ENCODE results near the gene CARMIL3. TPM values are rescaled to one million over a fixed set of nuclear protein-coding genes. Genes with fewer than 3 reads are reported as not detected.
A peak's percentile ranks its signal among the peaks of the same experiment; 100 is the strongest.

Gene CARMIL3
- polyA plus RNA-seq, 1 experiment = not detected

GRCh38 chr14:24052656-24053547 lies 1.1 kb downstream of the CARMIL3 start:
- DNase-seq (ENCODE audit: low read depth, low spot score) = no peak
- CTCF ChIA-PET = interaction anchor here (1.0 to 4.0 kb wide), 4 partner anchors 17 to 257 kb away, joined by 3 to 20 read pairs (median 8); partner anchors contain the start of gene LTB4R2
- TF ChIP-seq CTCF (IDR thresholded peaks at IDR 0.05; ENCODE audit: low read depth, low read length) = no peak
- POLR2A ChIA-PET = interaction anchor here (1.1 kb wide), 1 partner anchor 41 kb away, joined by 3 read pairs; the partner anchor contains the start of gene PCK2
- Histone ChIP-seq H3K27me3 (ENCODE audit: control insufficient read depth, insufficient read depth, low read length) (peaks cover 36% of the 10 kb centered on the region), H3K4me3 (ENCODE audit: low read depth, low read length) (peak overlapping the region; percentile 60; the same call in 1 of the 2 replicates), H3K9me3 (ENCODE audit: control insufficient read depth, insufficient read depth, low read length) (no peaks in the 10 kb centered on the region), H3K27ac (ENCODE audit: low read depth, low read length) (no peak overlapping the region)

- Histone ChIP-seq H3K4me3 (ENCODE audit: low read depth, low read length) (no peak overlapping the region), H3K9me3 (ENCODE audit: control insufficient read depth, insufficient read depth, low read length) (no peaks in the 10 kb centered on the region), H3K27ac (ENCODE audit: low read depth, low read length) (no peak overlapping the region), H3K27me3 (ENCODE audit: control insufficient read depth, insufficient read depth, low read length) (peaks cover 39% of the 10 kb centered on the region)
- no peak for TF ChIP-seq CTCF (IDR thresholded peaks at IDR 0.05; ENCODE audit: low read depth, low read length)
- CTCF ChIA-PET = interaction anchor here (0.9 to 4.0 kb wide), 3 partner anchors 37 to 53 kb away, joined by 3 to 20 read pairs (median 3); no protein-coding TSS in a partner anchor
- POLR2A ChIA-PET = interaction anchor here (0.6 kb wide), 1 partner anchor 51 kb away, joined by 5 read pairs; no protein-coding TSS in a partner anchor
- no peak for DNase-seq (ENCODE audit: low read depth, low spot score)
Observed at GRCh38 chr14:24053548-24054323, 1.9 kb downstream of the CARMIL3 start.

- POLR2A ChIA-PET = interaction anchor here (0.6 kb wide), 1 partner anchor 50 kb away, joined by 5 read pairs; no protein-coding TSS in a partner anchor
- Histone ChIP-seq H3K27ac (ENCODE audit: low read depth, low read length) (no peak overlapping the region), H3K4me3 (ENCODE audit: low read depth, low read length) (no peak overlapping the region), H3K27me3 (ENCODE audit: control insufficient read depth, insufficient read depth, low read length) (peaks cover 39% of the 10 kb centered on the region), H3K9me3 (ENCODE audit: control insufficient read depth, insufficient read depth, low read length) (no peaks in the 10 kb centered on the region)
- CTCF ChIA-PET = interaction anchor here (0.9 to 4.0 kb wide), 3 partner anchors 36 to 52 kb away, joined by 3 to 20 read pairs (median 3); no protein-coding TSS in a partner anchor
- TF ChIP-seq CTCF (IDR thresholded peaks at IDR 0.05; ENCODE audit: low read depth, low read length) = no peak
- DNase-seq (ENCODE audit: low read depth, low spot score) = no peak
Observed at GRCh38 chr14:24054324-24054641, 2.5 kb downstream of the CARMIL3 start.

GRCh38 chr14:24054646-24055045 lies 2.8 kb downstream of the CARMIL3 start:
- no peak for TF ChIP-seq CTCF (IDR thresholded peaks at IDR 0.05; ENCODE audit: low read depth, low read length)
- Histone ChIP-seq H3K27ac (ENCODE audit: low read depth, low read length) (no peak overlapping the region), H3K4me3 (ENCODE audit: low read depth, low read length) (no peak overlapping the region), H3K27me3 (ENCODE audit: control insufficient read depth, insufficient read depth, low read length) (peaks cover 39% of the 10 kb centered on the region), H3K9me3 (ENCODE audit: control insufficient read depth, insufficient read depth, low read length) (no peaks in the 10 kb centered on the region)
- ChIA-PET CTCF (interaction anchor here (0.9 to 4.0 kb wide), 3 partner anchors 36 to 52 kb away, joined by 3 to 20 read pairs (median 3); no protein-coding TSS in a partner anchor), POLR2A (no interaction called here)
- no peak for DNase-seq (ENCODE audit: low read depth, low spot score)

Measured in AG04450 (cell line).